ENCODE data around the gene FRAS1. TPM values are rescaled to one million over a fixed set of nuclear protein-coding genes. Genes with fewer than 3 reads are reported as not detected.

Gene FRAS1
- total RNA-seq, 4 donors from 2014 or later, result 1.0 to 32.5 (median 3.3) TPM

- no peak for TF ChIP-seq CTCF (IDR thresholded peaks at IDR 0.05)
- TF ChIP-seq POLR2A (IDR thresholded peaks at IDR 0.05), result no peak
- DNase-seq, result no peak
- no peak overlapping the region for H3K27ac ChIP-seq
Observed at GRCh38 chr4:78534286-78534955, 477.3 kb downstream of the FRAS1 start.

DNA sequence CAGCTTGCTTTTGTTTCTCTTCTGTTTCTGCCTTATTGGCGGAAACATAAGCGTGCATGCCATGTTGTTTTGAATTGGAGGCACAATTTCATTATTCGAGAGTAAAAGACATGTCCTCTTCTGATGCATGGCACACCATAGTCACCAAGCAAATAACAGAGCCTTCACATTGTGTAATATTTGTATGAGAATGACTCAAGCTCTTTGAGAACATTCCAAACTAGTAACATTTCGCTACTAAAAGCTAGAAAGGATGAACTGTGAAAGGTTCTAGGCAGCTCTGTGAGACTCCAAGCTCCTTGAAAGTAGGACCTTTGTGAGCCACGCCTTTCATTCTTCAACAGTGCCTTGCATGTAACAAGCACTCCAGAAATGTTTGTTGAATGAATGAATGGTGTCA lies 485.2 kb downstream of the FRAS1 start:
- no peak for DNase-seq

More at GRCh38 chr4:78534286-78534955, 477.3 kb downstream of the FRAS1 start:
- Histone ChIP-seq H3K9me3 (no peaks in the 10 kb centered on the region), H3K4me3 (no peak overlapping the region), H3K27me3 (no peaks in the 10 kb centered on the region), H3K36me3 (no peaks in the 10 kb centered on the region), H3K4me1 (no peaks in the 10 kb centered on the region)
- intact Hi-C loops (cut with DNase I; ENCODE audit: low total_unique reads), result no loop called here

GRCh38 chr4:78543424-78544125 lies 486.5 kb downstream of the FRAS1 start:
- TF ChIP-seq CTCF (IDR thresholded peaks at IDR 0.05) (no peak), POLR2A (IDR thresholded peaks at IDR 0.05) (no peak)
- intact Hi-C loops (cut with DNase I; ENCODE audit: low total_unique reads), result no loop called here

More for the DNA sequence above, 485.2 kb downstream of the FRAS1 start:
- TF ChIP-seq POLR2A (IDR thresholded peaks at IDR 0.05), result no peak
- TF ChIP-seq CTCF (IDR thresholded peaks at IDR 0.05), result no peak
- H3K4me3 ChIP-seq, result no peak overlapping the region
- H3K4me1 ChIP-seq, result peaks cover 0 to 3% of the 10 kb centered on the region in 2 donors
- H3K36me3 ChIP-seq, result no peaks in the 10 kb centered on the region
- H3K27me3 ChIP-seq, result no peaks in the 10 kb centered on the region
- no peaks in the 10 kb centered on the region for H3K9me3 ChIP-seq
- intact Hi-C loops (cut with DNase I; ENCODE audit: low total_unique reads), result no loop called here
- no peak overlapping the region for H3K27ac ChIP-seq

DNA sequence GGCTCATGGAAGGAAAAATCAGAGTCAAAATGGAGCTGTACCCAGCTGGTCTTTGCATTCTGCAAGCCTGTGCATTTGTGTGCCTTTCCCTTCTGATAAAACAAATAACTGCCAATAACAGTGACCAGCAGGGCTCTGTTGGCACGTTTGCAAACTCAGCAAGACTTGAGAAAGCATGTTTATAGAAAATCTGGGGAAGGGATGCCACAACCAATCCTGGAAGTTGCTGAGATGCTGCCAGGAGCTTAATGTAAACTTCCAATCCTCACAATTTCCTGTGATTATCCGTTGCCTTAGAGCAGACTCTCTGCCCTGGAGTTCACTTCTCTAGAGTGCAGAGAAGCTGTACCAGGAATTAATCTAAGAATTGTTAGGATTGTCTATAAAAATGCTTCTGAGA lies 487.6 kb downstream of the FRAS1 start:
- Histone ChIP-seq H3K36me3 (no peaks in the 10 kb centered on the region), H3K4me1 (peaks cover 0 to 3% of the 10 kb centered on the region in 2 donors), H3K9me3 (no peaks in the 10 kb centered on the region), H3K27me3 (no peaks in the 10 kb centered on the region), H3K4me3 (no peak overlapping the region), H3K27ac (no peak overlapping the region)
- TF ChIP-seq POLR2A (IDR thresholded peaks at IDR 0.05) (no peak), CTCF (IDR thresholded peaks at IDR 0.05) (no peak)
- no peak for DNase-seq
- intact Hi-C loops (cut with DNase I; ENCODE audit: low total_unique reads), result no loop called here

More at GRCh38 chr4:78543424-78544125, 486.5 kb downstream of the FRAS1 start:
- Histone ChIP-seq H3K36me3 (no peaks in the 10 kb centered on the region), H3K4me1 (peaks cover 0 to 3% of the 10 kb centered on the region in 2 donors), H3K4me3 (no peak overlapping the region), H3K27ac (no peak overlapping the region), H3K9me3 (no peaks in the 10 kb centered on the region), H3K27me3 (no peaks in the 10 kb centered on the region)
- no peak for DNase-seq

Data from uterus (tissue), 4 donors.